Stimulated activated CD4-positive, alpha-beta T cell treated with anti-CD3 and anti-CD28 coated beads, Interleukin-2, amount 100 ng/mL, for 4 hours (primary cell): Measurements from ENCODE around the gene SMIM28.

Source experiments
- DNase-seq: peaks from one replicate; pipeline ENCODE4 v3.0.0-alpha.2; 2020; ENCODE audit warnings: low read depth

Gene SMIM28

GRCh38 chr6:138374230-138374629, 3.5 kb upstream of the SMIM28 start:
- no peak for DNase-seq

DNA sequence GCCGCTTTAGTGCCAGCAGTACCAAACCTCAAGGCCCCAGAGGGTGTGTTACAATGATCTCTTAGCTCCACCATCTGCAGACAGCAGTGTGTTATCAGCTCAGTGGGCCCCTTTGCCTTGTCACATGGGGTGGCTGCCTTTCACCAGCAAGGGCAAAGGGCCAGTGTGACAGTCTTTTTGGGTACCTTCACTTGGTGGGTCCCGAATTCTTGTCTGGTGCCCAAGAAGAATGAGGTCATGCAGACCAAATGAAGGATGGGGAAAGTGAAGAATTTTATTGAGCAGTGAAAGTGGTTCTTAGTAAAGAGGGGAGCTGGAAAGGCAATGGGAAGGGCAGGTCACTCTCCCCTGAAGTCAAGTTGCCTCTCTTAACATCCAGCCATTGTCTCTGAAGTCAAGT, 2.9 kb upstream of the SMIM28 start:
- DNase-seq, result no peak

DNA sequence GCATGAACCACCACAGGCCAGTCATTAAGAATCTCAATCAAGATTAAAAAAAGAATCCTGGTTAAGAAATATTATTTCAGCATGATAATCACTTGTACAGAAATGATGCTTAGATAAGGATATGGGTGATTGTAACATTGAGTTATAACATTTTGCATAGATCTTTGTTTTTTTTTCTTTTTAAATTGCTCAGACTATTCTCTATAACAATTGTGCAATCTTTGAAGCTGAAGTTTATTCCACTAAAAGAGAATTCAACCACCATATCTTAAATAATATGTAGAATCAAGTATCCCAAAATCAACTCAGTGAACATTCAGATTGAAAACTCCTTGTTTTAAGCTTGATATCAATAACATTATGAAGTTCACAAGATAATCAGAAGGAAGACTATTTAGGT, 663 bp upstream of the SMIM28 start:
- DNase-seq, result no peak

GRCh38 chr6:138378463-138378862, 758 bp downstream of the SMIM28 start:
- no peak for DNase-seq

- DNase-seq, result no peak
These were observed 5.0 kb downstream of the SMIM28 start for GRCh38 chr6:138382498-138383265.

DNA sequence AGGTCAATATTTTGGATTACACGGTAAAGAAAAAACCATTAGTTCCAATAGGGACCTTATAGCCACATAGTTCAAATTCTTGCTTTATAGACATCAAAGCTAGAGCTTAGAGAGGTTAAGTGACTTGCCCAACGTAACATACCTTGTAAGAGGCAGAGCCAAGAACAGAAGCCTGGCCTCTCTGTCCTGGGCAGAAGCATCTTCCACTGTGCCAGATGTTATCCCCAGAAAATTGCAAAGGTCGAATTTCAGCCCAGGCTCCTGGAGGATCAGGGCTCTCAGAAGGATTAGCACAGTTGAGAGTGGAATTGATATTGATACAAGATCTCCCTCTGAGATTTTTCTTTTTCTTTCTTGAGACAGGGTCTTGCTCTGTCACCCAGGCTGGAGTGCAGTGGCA, 6.1 kb downstream of the SMIM28 start:
- DNase-seq, result no peak

GRCh38 chr6:138386897-138387296, 9.2 kb downstream of the SMIM28 start:
- DNase-seq, result no peak

GRCh38 chr6:138387577-138388368, 10.1 kb downstream of the SMIM28 start:
- no peak for DNase-seq

DNA sequence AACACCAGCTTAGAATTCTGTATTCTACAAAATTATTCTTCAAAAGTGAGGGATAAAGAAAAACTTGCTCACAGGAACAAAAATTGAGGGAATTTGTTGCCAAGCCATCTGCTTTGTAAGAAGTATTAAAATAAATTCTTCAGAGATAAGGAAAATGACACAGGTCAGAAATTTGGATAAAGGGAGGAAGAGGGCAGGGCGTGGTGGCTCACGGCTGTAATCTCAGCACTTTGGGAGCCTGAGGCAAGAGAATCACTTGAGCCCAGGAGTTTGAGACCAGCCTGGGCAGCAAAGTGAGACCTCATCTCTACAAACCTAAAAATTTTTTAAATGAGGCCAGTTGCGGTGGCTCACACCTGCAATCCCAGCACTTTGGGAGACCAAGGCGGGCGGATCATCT, 11.8 kb downstream of the SMIM28 start:
- DNase-seq, result no peak

DNA sequence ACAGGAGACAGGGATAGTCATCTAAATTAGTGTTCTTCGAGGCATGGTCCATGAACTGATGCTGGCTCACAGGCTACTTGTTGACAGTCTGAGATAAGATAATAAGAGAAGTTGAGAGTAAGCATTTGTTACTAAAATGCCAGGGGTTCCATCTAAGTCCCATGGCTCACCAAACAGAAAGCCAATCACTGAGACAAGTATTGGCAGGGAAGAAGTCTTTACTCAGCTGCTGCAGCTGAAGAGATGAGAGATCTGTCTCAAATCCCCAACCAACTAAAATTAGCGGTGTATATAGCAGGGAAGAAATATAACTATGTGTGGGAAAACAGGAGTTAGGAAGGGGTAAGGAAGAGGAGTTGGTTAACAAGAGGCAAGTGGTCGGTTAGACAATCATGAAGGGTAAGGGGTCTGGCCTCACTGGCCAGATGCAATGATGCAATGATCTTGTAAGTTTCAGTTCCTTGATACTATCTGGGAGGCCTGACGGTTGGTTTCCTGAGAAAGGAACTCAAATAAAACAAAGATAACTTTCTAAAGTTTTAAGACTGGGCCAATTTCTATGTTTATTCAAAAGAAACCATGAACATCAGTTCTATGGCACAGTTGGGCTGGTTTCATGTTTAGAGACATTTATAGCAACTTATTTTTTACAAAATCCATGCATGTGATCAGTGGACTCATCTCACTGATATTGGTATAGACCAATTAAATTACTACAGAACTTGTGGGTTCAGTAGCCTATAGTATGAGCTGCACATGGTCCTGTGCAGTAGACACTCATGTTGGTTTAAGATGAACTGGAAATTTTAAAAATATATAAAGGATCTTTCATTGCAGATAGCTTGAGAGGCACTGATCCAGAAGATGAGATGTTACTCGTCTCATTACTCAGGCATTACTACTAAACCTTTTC, 16.4 kb downstream of the SMIM28 start:
- no peak for DNase-seq

GRCh38 chr6:138396709-138397108, 19.0 kb downstream of the SMIM28 start:
- DNase-seq, result no peak

- DNase-seq, result no peak
These were observed 19.7 kb downstream of the SMIM28 start for GRCh38 chr6:138397128-138398122.

DNA sequence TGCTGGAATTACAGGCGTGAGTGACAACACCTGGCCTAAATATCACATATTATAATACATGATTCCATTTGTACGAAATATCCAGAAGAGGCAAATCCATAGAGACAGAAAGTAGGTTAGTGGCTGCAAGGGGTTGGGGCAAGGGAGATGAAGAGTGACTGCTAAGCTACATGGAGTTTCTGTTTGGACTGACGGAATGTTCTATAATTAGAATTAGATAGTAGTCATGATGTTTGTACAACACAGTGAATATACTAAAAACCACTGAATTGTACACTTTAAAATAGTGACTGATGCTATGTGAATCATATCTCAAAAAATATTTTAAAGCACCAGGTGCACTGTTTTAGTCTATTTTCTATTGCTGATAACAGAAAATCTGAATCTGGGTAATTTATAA, 22.6 kb downstream of the SMIM28 start:
- DNase-seq, result no peak

DNA sequence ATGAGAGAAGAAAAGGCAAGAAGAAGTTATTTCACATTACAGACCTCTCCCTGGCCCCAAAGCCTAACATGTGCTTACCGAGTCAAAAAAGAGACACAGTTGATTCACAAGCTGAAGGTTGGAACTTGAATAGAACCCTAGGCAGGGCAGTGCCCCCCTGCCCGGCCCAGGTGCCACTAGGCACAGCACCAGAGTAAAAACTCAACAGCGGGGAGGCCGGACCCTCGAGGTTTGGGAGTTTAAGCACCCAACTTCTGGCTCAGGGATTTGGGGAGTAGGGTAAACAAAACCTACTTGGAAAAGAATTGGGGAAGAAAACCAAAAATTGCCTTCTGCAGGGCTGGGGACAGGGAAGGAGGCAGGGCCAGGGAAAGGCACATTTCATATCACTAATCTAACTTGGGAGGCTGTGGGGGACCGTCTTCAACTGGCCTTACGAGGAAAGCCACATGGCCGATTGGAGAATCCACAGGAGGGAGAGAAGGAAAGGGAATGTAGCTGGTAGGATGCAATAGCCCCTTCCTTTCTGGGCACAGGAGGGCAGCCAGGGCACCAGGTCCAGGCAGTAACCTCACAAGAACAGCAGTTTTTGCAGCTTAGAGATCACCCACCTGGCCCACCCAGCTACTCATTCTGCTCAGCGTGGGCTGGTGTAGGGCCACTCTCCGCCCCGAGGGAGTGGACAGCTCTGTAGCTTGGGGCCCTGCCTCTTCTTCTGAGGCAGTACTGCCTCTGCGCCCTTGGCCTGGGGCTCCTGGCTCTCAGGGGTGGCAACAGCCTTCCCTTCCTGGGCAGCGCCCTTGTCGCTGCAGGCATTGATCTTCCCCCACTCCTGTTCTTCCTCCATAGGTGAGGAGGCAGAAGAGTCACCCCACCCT, 24.5 kb downstream of the SMIM28 start:
- DNase-seq, result no peak

DNA sequence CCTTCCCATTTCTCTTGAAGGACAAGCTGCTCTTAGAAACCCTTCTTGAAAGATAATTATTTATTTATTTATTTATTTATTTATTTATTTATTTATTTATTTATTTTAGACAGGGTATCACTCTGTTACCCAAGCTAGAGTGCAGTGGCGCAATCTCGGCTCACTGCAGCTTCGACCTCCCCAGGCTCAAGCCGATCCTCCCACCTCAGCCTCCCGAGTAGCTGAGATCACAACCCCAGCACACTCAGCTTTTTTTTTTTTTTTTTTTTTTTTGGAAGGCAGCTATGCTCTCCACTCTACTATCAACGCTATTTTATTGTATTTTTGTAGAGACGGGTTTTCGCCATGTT, 25.1 kb downstream of the SMIM28 start:
- DNase-seq, result no peak

DNA sequence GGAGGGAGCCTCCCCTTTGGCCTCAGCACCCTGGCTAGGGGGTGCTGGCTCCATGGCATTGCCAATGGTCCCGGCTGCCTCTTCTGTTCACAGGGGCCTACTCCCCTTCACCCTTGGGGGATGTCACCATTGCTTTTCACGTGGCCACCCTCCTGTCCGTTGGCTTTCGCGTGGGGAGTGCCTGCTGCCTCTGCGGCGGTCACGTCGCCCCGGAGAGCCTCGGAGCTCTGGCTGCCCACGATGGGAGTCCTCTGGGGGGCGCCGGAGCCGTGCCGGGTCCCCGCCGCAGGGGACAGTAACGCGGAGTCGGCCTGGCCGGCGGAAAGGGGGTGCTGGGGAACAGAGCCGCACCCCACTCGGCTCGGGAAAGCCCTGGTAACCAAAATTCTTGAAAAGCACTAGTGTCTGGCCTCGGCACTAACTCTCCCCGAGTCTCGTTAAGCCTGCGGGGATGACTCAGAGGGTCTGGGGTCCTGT, 25.7 kb downstream of the SMIM28 start:
- DNase-seq, result peak; percentile 2

- peak; percentile 91 for DNase-seq
These were observed 26.3 kb downstream of the SMIM28 start, which contains the start of gene HEBP2 for GRCh38 chr6:138403801-138404665. HEBP2 (plus strand) TSS chr6:138404223; CDS start chr6:138404496, 273 bp downstream.

GRCh38 chr6:138404666-138405337, 27.1 kb downstream of the SMIM28 start:
- no peak for DNase-seq
